NAMALWA (cell line): Measurements from ENCODE around the gene BTG1.
"Not testable (repeated sequence)": the region's sequence is repeated elsewhere in the genome, so short reads cannot be mapped to it uniquely, and the experiment has no call there.

Experiments used
- DNase-seq: peaks from one replicate; pipeline ENCODE4 v3.0.0-alpha.2; 2015; ENCODE audit warnings: low spot score

BTG1 gene

DNA sequence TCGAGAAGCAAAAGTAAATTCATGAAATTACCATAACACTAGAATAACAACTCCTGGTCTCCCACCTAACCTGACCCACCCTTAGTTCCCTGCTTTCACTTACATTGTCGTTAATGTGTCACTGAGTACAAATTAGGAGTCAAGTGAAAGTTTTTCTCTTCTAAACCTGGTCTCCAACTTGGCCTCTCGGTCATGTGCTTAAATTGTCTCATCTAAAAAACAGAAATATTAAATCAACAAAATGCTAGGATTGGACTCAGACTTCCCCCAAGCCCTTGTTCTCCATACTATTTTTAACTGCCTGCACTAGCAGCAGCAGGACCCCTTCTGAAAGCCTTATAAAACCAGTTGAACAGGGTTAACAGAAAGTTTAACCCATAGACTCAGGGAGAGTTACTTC is 1.8 kb upstream of the BTG1 start:
- DNase-seq, result peak; percentile 46

DNA sequence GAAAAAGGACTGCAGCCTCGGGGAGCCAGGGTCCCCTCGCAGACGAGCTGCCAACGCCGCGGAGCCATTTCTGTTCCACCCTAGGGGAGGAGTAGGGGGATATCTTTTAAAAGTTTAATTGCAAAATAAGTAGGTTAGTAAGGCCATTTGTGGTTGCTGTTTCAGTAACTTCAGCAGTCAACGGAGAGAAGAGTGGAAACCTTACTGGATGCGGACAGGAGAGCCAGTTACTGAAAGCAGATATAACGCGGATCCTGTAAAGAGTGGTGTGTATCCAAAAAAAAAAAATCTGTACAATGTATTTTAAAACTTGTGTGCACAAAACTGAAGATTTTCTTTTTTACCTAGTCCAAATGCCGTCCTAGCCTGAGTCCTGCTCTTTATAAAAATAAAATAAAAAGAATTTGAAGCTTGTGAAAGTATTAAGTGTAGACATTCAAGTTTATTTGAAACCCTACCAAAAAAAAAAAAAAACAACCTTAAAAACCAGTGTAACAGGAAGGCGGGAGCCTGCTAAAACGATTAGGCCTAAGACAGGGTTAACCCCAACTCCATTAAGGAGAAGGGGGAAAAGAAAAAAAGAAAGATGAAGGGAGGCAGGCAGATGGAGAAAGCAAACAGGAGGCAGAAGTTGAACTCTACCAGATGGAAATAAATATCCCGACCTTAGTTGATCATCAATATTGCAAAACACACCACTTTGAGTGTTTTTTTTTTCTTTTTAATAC is 1.0 kb upstream of the BTG1 start:
- DNase-seq, result peak; percentile 40

DNA sequence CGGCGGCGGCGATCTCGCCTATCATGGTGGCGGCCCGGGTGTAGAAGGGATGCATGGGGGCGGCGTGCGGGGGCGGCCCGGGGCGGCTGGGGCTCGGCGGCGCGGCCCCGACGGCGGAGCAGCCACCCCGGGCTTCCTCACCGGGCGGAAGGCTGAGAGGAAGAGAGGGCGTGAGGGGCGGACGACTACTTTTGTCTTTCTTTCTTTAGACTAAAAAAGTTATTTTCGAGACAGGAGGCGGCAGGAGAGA is 240 bp downstream of the BTG1 start:
- DNase-seq, result no peak

DNA sequence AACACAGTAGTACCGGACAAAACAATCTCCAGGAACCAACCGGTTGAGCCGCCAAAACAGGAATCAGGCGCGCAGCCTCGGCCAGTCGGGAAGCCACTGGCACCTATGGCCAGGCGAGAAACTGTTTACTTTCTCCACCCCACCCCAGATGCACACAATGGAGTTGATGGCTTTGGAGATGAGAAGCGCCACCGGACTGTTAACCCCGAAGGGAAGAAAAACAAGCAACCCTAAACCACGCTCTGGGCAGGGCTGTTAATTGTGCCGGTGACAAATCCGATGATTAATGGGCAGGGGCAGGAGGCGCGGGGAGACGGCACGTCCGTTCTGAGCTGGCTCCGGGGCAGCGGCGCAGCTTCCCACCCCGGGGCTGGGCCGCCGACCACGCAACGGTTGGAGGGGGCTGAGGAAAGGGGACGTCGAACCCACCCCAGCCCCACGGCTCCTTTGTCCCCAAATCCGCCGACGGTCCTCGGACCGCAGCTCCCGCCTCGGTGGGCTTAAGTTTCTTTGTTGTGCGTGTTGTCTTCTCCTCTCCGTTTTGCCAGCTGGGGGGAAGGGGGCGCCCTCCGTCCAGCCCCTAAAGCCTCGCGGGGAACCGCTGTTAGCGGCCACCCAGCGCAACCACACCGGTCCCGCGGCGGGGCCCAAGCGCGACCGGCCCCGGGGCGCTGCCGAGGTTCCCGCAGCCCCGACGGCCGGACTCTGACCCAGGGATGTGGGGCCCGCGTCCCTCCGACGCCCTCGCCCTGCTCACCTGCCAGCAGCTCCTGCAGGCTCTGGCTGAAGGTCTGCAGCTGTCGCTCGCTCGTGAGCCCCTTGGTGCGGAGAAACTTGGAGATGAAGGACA is 790 bp downstream of the BTG1 start:
- peak; percentile 56 for DNase-seq

DNA sequence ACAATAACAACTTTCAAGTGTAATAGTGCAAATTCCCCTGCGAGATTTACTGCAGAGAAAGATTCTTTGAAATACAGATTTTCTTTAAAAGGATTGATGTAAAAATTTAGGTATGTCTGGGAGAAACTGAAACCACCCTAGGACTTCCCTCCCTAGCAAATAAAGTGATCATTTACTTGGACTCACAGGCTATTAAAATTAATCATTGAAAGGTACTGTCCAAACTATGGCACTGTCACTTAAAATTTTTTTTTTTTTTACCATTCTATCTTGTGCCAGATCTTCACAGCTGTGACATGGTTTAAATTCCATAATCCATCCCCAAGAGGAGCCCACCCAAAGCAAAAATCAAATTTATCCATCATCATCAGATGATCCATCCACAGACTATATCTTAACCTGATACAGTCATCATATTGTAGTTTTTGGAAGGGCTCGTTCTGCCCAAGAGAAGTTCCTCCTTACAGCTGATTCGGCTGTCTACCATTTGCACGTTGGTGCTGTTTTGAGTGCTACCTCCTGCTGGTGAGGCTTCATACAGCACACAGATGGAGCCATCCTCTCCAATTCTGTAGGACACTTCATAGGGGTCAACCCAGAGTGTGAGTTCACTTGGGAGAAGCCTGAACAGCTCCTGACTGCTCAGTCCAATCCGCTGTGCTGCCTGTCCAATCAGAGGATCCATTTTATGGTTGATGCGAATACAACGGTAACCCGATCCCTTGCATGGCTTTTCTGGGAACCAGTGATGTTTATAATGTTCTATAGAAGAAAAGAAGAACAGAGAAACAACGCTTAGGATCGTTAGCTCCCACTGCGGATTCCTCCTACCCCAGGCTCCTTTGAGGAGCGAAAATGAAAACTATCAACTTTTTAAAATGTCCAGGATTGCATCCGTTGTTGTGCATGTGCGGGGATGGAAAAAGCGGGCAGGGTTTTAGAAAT is 1.7 kb downstream of the BTG1 start:
- peak; percentile 90 for DNase-seq

DNA sequence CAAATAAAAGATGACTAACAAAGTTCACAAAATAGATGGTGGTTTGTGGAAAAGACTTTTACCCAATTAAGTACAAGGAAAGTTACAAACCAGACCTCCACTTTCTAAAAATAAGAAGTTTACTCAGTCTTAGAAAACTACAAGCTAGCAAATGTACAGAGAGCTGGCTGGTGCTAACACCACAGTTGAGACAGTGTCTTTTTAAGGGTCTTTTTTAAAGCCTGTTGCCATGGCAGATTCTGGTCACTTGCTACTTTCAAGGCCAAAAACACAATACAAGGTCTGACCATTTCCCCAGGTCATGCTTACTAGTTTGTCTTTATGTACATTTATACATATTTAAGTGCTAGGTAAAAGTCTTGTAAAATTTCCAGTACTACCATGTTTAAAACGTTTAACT is 2.4 kb downstream of the BTG1 start:
- DNase-seq, result peak; percentile 28

DNA sequence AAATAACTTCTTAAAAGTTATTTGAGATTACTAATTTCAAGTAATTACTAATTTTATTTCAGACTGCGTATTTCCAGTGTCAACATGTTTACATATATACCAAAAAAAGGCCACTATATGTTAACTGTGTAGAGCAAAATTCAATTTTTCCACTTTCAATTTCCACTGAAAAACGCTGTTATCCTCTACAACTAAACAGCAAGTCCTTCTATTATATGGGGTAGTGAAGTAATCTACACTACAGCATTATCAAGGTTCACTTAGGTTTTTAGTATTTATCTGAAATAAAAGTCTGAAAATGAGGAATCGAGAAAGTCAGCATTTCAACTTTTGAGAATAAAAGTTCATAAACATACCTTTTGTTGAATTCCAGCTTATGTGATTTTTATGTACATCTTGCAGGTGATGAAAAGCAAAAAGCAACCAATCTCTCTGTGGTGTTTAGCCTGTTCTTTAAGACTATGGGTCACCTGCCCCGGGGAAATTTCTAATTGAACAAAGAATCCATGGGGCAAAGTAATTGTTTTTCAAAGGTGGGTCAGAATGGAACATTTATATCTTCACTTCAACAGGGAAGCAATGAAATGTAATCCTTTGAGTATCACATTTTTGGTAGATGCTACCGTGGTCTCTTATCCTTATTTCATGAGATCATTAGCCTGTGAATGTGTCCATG is 3.3 kb downstream of the BTG1 start:
- DNase-seq, result peak; percentile 25

DNA sequence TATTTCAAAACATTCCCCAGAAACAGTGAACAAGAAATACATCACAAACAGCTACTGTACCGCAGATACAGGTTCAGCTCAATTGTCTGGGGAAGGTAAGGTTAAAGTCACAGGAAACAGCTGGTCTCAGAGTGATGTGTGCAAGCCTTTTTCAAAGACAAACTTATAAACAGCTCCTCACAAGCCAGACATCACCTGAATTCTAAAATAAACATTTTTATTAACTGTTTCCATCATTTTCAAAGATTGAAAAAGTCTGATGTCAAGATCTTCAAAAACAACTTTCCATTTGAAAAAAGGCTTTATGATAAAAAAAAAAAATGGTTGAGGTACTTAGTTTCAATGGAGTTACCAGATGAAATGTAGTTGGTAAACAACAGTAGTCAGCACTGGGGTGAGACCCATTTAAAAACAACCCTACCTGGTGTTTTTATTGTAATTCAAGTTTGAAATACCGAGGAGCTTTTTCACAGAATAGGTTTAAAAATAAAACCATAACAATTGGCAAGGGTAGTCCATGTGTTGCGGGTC is 4.0 kb downstream of the BTG1 start:
- peak; percentile 50 for DNase-seq

DNA sequence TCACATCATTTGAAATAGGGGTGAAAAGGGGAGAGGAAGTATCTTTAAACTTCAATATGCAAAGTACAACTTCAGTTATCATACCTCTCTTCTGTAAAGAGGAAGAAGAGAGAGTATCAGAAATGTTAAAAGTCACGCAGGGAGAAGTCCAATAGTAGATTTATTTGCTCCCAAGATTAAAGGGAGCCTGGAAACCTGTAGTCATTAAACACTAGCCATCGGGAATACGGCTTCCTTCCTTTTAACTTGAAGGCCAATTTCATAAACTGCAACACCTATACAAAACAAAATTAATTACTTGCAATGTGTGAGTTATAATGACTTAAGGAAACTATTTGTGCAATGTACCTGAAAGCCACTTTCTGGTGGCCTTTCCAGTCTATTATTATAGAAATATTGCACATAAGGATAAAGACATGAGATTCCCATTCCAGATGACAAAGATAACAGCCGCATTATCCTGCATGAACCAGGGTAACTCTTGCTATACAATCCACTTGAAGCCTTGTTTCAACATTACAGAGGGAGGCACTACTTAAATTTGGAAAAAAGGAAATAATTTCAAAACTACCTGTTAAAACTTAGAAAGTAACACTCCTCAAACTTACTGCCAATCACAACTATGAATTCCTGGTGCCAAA is 4.6 kb downstream of the BTG1 start:
- DNase-seq, result peak; percentile 39

DNA sequence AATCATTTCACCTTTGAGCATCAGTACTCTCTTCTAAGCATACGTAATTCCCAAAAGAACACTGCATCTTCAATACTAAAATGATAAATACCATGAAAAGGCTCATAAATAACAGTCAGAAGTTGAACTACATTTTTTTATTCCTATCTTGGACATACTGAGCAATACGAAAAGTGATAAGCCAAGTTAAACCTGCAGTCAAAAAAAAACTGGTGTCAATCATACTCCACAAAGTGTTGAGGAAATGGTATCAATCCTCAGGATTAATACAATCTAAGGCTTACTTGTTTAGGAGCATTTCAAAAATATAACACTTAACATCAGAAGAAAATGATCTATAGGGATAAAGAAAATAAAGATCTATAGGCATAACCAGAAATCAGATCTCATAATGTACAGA is 5.5 kb downstream of the BTG1 start:
- peak; percentile 12 for DNase-seq

DNA sequence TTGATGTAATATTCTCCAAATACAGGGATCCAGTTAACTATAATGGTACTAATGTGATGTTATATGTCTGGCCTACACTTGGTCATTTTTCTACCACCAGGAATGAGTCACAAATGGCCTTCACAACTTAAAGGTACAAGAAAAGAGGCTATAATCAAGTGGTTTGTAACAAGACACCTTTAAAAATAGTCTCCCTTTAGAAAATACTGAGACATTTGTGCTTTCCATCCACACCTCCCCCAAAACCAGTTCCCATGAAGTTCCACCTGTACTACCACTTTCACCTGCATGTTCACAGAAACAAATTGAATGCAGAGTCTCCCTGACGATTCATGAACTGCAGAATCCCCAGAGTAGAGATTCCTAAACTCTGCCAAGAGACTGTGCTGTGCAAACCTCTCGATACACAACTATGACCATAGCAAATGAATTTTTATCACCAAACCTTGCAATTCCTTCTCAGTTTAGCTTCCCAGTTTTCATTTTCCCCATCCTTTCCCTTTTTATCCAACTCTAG is 6.0 kb downstream of the BTG1 start:
- peak; percentile 22 for DNase-seq

DNA sequence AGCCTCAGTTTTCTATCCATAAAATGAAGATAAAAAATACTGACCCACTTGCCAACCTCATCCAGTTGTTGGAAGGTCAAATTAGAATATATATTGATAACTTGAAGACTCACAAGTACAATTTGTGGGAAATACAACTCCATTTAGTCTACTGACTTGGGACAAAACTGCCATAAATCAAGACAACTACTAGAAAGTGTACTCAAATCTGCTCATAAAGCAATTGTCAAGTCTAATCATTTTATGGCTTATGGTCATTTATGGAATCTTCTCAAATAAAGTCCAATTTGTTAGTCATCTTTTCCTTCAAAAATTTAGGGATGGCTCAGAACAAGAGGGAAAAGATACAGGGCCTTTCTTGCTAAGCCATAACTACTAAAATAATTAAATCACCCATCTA is 7.0 kb downstream of the BTG1 start:
- peak; percentile 6 for DNase-seq

DNA sequence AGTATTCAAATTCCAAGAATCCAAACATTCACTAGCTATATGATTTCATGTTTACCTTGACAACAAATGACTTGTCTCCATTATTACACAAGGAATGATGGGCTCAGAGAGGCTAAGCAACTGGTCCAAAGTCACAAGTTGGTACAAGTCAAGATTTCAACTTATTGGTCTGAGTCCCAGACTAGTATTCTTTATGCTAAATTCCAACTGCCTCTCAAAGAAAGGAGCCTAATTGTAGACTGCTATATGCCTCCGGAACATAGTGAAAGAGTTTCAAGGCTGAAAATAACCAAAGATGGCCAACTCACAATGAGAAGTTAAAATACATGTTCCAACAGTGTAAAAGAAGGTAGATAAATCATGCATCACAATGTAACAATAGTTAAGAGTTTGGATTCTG is 7.5 kb downstream of the BTG1 start:
- no peak for DNase-seq

DNA sequence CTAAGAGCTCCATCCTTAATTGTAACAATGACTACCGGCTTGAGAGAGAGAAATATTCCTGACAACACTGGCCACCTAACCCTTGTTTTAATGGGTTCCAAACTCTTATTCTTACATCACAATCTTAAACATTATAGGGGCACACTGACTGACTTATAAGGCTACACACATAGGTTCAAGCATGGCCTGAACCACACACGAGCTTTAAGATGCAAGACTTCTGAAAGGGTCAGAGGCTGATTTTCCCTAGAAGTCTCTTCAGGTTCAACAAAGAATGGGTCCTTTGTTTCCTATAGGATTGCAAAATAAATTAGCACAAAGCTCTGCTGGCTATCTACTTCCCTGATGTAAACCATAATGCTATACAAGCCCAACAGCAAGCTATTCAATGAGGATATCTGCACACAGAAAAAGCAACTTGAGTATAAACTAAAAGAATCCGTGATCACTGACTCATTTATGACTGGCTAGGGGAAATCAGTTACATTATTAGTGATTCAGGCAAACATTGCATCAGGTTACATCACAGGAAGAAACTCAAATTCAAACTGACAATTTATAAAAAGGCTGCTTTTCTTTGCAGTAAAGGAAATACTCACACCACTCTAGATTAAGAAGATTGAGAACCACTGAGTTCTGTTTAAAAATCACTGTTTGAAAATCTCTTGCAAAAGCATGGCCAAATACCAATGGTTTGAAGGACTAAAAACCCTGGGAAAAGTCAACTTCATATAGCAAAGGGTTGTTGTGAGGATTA is 8.5 kb downstream of the BTG1 start:
- DNase-seq, result peak; percentile 10

DNA sequence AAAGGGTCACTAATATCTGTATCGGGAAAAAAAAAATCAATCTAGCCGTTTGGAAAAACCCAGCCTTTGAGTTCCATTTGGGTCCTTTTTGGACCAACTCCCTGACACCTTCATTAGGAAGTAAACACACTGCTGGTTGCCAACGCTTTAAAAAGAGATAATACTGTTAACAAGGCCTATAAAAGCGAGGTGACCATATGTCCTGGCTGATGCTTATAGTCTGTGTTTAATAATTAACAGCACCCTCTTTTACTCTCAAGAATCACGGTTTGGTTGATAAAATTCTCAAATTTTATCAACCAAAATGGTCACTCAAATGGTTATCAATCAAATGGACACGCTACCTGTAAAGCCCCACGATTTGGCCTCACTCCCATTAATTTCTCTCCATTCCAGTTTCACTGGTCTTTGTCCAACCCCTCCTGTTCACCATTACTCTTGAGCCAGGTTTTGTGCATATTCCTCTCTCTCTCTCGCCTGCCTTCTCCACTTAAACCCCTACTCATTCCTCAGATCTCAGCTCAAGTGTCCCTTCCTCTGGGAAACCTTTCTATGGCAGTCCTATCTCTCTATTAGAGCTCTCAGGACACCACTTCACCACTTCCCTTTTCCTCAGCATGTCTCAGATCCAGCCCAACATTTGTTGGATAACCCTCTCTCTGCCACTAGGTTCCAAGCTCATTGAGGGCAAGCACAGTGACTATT is 9.5 kb downstream of the BTG1 start:
- peak; percentile 22 for DNase-seq

DNA sequence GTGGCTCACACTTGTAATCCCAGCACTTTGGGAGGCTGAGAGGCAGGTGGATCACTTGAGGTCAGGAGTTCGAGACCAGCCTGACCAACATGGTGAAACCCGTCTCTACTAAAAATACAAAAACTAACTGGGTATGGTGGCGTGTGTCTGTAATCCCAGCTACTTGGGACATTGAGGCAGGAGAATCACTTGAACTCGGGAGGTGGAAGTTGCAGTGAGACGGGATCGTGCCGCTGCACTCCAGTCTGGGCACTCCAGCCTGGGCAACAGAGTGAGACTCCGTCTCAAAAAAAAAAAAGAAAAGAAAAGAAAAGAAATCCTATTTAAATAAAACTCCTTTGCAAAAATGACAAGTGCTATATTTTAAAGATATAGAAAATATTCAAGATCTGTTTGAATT is 10.1 kb downstream of the BTG1 start:
- DNase-seq, result not testable (repeated sequence)

DNA sequence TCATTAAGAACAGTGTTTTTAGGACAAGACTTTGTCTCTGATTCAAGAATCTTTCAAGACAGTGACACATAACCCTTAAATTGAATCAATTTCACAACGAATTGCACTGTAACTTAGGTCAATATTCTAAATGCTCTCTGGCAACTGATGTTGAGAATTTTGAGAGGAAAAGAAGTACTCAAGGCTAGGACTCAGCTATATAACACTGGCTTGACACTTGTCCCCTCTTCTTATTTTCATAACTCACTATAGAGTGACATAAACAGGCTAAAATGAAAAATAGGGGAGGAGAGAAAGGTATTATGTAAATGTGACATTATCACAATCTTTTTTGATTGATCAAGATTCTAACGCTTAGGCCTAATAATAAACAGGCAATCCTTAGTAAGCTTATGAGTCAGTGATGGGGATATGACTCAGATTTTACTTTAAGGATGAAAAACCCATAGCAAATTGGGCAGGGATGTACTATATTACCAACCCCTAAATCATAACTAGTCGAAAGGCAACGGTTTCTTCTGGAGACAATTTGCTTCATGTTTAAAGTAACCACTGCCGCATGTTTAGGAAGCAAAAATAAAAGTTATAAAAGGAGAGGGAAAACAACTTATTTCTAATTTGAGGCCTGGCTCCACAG is 10.9 kb downstream of the BTG1 start:
- DNase-seq, result no peak

DNA sequence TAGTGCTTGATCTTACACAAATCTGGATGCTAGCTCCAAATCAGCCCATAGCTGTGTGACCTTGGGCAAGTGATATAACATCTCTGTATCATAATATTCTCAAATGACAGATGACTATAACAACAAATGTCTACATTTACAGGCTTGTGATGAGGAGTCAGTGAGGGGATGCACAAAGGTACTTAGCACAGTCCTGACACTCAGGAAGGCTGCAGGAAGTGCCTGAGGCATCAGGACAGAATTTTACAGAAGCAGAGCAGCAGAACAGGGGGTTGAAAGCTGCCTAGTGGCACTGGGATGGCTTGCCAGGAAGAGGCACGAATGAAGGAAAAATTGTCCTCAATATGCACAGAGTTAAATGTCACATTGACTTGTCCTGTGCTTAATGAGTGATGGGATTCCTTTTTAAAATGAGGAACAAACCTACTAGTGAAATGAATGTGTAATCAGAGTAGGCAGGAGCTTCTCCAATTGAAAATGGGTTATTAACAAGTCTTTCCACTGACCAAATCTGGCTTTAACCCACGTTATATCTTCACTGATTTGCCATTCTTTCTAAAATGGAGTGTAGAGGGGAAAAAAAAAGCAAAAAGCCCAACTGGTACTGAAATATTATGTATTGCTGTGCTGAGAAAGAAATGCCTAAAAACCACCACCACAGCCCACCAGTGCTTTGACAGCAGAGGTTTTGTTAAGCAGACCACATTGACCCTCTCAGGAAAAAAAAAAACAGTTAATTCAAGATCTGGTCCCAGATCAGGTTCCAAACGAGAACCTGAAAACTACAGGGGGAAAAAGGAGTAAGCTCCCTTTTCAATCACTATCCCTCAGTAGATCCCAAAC is 11.6 kb downstream of the BTG1 start:
- peak; percentile 34 for DNase-seq
